ENCODE results near the gene KLHL28. TPM values are rescaled to one million over a fixed set of nuclear protein-coding genes. Genes with fewer than 3 reads are reported as not detected.

KLHL28 gene
- total and polyA plus RNA-seq, 7 experiments from 2014 or later, result 22.1 to 50.2 (median 41.4) TPM

GRCh38 chr14:44988694-44989093 is 26.9 kb upstream of the KLHL28 start:
- Histone ChIP-seq H3K27ac (ENCODE audit: low read depth, low read length) (no peak overlapping the region), H3K27me3 (ENCODE audit: control insufficient read depth in 2 of 2, insufficient read depth in 2 of 2, low read length in 2 of 2) (no peaks in the 10 kb centered on the region), H3K9me3 (ENCODE audit: control insufficient read depth in 2 of 3, low read length in 3 of 3) (no peaks in the 10 kb centered on the region), H3K36me3 (ENCODE audit: control insufficient read depth in 2 of 3, insufficient read depth in 3 of 3, low read length in 3 of 3) (no peaks in the 10 kb centered on the region), H3K4me3 (ENCODE audit: low read length) (no peak overlapping the region), H3K4me1 (ENCODE audit: control insufficient read depth in 2 of 2, insufficient read depth in 2 of 2, low read length in 2 of 2) (no peaks in the 10 kb centered on the region)
- ATAC-seq (no peak), DNase-seq (no peak)
- intact Hi-C loops (cut with micrococcal nuclease), result no loop called here
- peak overlapping the region in 1 of 9 donors; percentile 25 for H3K27ac Mint-ChIP-seq
- ChIA-PET CTCF (no interaction called here), POLR2A (no interaction called here)
- H3K36me3 Mint-ChIP-seq, result peaks cover 0 to 16% (median 3%) of the 10 kb centered on the region in 5 donors
- H3K4me3 Mint-ChIP-seq, result no peak overlapping the region
- H3K9me3 Mint-ChIP-seq, result peaks cover 0 to 3% (median 0%) of the 10 kb centered on the region in 11 donors
- no peaks in the 10 kb centered on the region for H3K27me3 Mint-ChIP-seq
- H3K4me1 Mint-ChIP-seq, result peaks cover 0 to 19% (median 16%) of the 10 kb centered on the region in 7 donors

DNA sequence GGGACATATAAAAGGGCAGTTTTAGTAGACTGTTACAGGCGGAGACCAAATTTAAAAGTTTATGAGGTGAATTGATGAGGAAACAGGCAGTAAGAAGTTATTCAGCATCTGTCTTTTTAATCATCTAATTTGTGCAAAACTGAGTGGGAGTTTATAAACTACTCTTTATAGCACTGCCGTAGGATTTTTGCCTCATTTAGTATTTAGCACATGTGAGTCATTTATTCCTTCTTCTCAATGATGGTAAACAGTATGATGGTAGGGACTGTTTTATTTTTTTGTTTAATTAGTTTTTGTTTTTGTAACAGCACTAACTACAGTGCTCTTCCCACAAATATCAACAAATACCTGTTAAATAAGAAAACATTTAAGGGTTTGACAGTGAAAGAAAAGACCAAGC is 20.8 kb upstream of the KLHL28 start:
- Mint-ChIP-seq H3K9me3 (peaks cover 0 to 2% (median 0%) of the 10 kb centered on the region in 11 donors), H3K27ac (peak overlapping the region in 1 of 9 donors; percentile 17), H3K4me3 (no peak overlapping the region), H3K4me1 (peaks cover 11 to 37% (median 25%) of the 10 kb centered on the region in 7 donors), H3K27me3 (no peaks in the 10 kb centered on the region), H3K36me3 (peaks cover 0 to 15% (median 11%) of the 10 kb centered on the region in 5 donors)
- H3K27me3 ChIP-seq (ENCODE audit: control insufficient read depth in 2 of 2, insufficient read depth in 2 of 2, low read length in 2 of 2), result no peaks in the 10 kb centered on the region
- CTCF ChIA-PET, result no interaction called here
- intact Hi-C loops (cut with micrococcal nuclease), result no loop called here
- no peaks in the 10 kb centered on the region for H3K36me3 ChIP-seq (ENCODE audit: control insufficient read depth in 2 of 3, insufficient read depth in 3 of 3, low read length in 3 of 3)
- no peak for ATAC-seq
- H3K27ac ChIP-seq (ENCODE audit: low read depth, low read length), result no peak overlapping the region
- POLR2A ChIA-PET, result no interaction called here
- no peak overlapping the region for H3K4me3 ChIP-seq (ENCODE audit: low read length)
- no peaks in the 10 kb centered on the region for H3K4me1 ChIP-seq (ENCODE audit: control insufficient read depth in 2 of 2, insufficient read depth in 2 of 2, low read length in 2 of 2)
- no peaks in the 10 kb centered on the region for H3K9me3 ChIP-seq (ENCODE audit: control insufficient read depth in 2 of 3, low read length in 3 of 3)
- no peak for DNase-seq

DNA sequence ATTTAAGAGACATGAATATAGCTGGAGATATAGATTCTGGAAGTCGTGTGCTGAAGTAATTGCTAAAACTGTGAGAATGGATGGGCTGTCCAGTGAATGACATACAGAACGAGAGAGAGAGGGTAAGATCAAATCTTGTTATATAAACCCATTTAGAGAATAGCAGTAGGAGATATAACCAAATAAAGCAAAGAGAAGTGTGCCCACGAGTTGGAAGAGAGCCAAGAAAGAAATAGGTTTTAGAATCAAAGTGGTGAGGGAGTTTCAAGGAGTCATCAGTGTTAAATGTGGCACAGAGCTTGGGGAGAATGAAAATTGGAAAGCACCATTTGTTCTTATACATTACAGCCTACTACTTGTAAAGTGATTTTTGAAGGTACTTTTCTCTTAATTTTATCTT is 19.5 kb upstream of the KLHL28 start:
- H3K36me3 Mint-ChIP-seq, result peaks cover 0 to 17% (median 11%) of the 10 kb centered on the region in 5 donors
- Histone ChIP-seq H3K4me3 (ENCODE audit: low read length) (no peak overlapping the region), H3K27me3 (ENCODE audit: control insufficient read depth in 2 of 2, insufficient read depth in 2 of 2, low read length in 2 of 2) (no peaks in the 10 kb centered on the region), H3K4me1 (ENCODE audit: control insufficient read depth in 2 of 2, insufficient read depth in 2 of 2, low read length in 2 of 2) (no peaks in the 10 kb centered on the region), H3K9me3 (ENCODE audit: control insufficient read depth in 2 of 3, low read length in 3 of 3) (no peaks in the 10 kb centered on the region), H3K27ac (ENCODE audit: low read depth, low read length) (no peak overlapping the region), H3K36me3 (ENCODE audit: control insufficient read depth in 2 of 3, insufficient read depth in 3 of 3, low read length in 3 of 3) (no peaks in the 10 kb centered on the region)
- peaks cover 0 to 1% (median 0%) of the 10 kb centered on the region in 11 donors for H3K9me3 Mint-ChIP-seq
- no peak for ATAC-seq
- H3K27me3 Mint-ChIP-seq, result no peaks in the 10 kb centered on the region
- ChIA-PET CTCF (interaction anchor here (0.6 kb wide), 1 partner anchor 36 kb away, joined by 3 read pairs; no protein-coding TSS in a partner anchor), POLR2A (no interaction called here)
- no peak overlapping the region for H3K4me3 Mint-ChIP-seq
- DNase-seq, result no peak
- H3K27ac Mint-ChIP-seq, result peak overlapping the region in 2 of 9 donors; percentile 5 to 21
- H3K4me1 Mint-ChIP-seq, result peaks cover 12 to 39% (median 27%) of the 10 kb centered on the region in 7 donors
- intact Hi-C loops (cut with micrococcal nuclease), result no loop called here

DNA sequence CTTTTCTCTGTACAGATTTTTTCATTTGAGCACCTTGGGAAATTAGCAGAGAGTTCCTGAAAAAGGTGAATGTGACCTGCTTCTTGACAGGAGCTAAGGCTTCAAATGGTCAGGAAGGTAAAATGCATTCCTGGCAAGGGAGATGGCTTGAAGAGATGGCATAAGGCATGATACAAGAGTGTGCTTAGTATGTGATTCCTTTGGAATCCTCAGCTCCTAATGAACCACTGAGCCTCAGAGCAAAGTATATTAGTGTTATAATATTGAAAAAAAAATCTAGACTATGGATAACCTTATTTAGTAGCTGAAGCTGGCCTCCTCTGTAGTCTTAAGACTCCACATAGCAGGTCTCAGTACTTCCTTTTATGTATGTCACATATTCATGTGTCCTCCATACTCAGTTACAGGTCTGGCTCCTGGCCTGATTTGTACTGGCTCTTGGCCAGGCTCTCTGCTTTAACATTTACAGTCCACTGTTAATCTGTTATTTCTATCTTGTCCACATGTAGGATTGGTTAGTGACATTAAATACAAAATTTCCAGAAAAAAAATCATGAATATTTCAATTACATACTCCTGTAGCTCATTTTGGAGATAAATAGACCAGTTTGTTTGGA is 18.1 kb upstream of the KLHL28 start:
- H3K4me3 ChIP-seq (ENCODE audit: low read length), result no peak overlapping the region
- peak overlapping the region in 1 of 9 donors; percentile 6 for H3K27ac Mint-ChIP-seq
- no peaks in the 10 kb centered on the region for H3K36me3 ChIP-seq (ENCODE audit: control insufficient read depth in 2 of 3, insufficient read depth in 3 of 3, low read length in 3 of 3)
- ATAC-seq, result no peak
- no peaks in the 10 kb centered on the region for H3K4me1 ChIP-seq (ENCODE audit: control insufficient read depth in 2 of 2, insufficient read depth in 2 of 2, low read length in 2 of 2)
- H3K36me3 Mint-ChIP-seq, result peaks cover 0 to 20% (median 14%) of the 10 kb centered on the region in 5 donors
- H3K27me3 ChIP-seq (ENCODE audit: control insufficient read depth in 2 of 2, insufficient read depth in 2 of 2, low read length in 2 of 2), result no peaks in the 10 kb centered on the region
- H3K4me1 Mint-ChIP-seq, result peaks cover 12 to 44% (median 27%) of the 10 kb centered on the region in 7 donors
- ChIA-PET CTCF (no interaction called here), POLR2A (no interaction called here)
- H3K27me3 Mint-ChIP-seq, result no peaks in the 10 kb centered on the region
- no peaks in the 10 kb centered on the region for H3K9me3 ChIP-seq (ENCODE audit: control insufficient read depth in 2 of 3, low read length in 3 of 3)
- DNase-seq, result no peak
- no peak overlapping the region for H3K4me3 Mint-ChIP-seq
- peaks cover 0 to 2% (median 0%) of the 10 kb centered on the region in 11 donors for H3K9me3 Mint-ChIP-seq
- H3K27ac ChIP-seq (ENCODE audit: low read depth, low read length), result no peak overlapping the region
- intact Hi-C loops (cut with micrococcal nuclease), result no loop called here

GRCh38 chr14:44979273-44979672 is 17.5 kb upstream of the KLHL28 start:
- Histone ChIP-seq H3K4me3 (ENCODE audit: low read length) (no peak overlapping the region), H3K4me1 (ENCODE audit: control insufficient read depth in 2 of 2, insufficient read depth in 2 of 2, low read length in 2 of 2) (no peaks in the 10 kb centered on the region), H3K27me3 (ENCODE audit: control insufficient read depth in 2 of 2, insufficient read depth in 2 of 2, low read length in 2 of 2) (no peaks in the 10 kb centered on the region), H3K36me3 (ENCODE audit: control insufficient read depth in 2 of 3, insufficient read depth in 3 of 3, low read length in 3 of 3) (no peaks in the 10 kb centered on the region), H3K27ac (ENCODE audit: low read depth, low read length) (no peak overlapping the region), H3K9me3 (ENCODE audit: control insufficient read depth in 2 of 3, low read length in 3 of 3) (no peaks in the 10 kb centered on the region)
- intact Hi-C loops (cut with micrococcal nuclease), result no loop called here
- no peak overlapping the region for H3K27ac Mint-ChIP-seq
- ATAC-seq (no peak), DNase-seq (no peak)
- ChIA-PET CTCF (no interaction called here), POLR2A (no interaction called here)
- H3K4me3 Mint-ChIP-seq, result no peak overlapping the region
- no peaks in the 10 kb centered on the region for H3K27me3 Mint-ChIP-seq
- H3K4me1 Mint-ChIP-seq, result peaks cover 12 to 45% (median 27%) of the 10 kb centered on the region in 7 donors
- peaks cover 0 to 7% (median 0%) of the 10 kb centered on the region in 11 donors for H3K9me3 Mint-ChIP-seq
- H3K36me3 Mint-ChIP-seq, result peaks cover 0 to 20% (median 15%) of the 10 kb centered on the region in 5 donors

- DNase-seq (no peak), ATAC-seq (no peak)
- H3K27ac ChIP-seq (ENCODE audit: low read depth, low read length), result no peak overlapping the region
- peaks cover 0 to 8% (median 0%) of the 10 kb centered on the region in 3 experiments for H3K36me3 ChIP-seq (ENCODE audit: control insufficient read depth in 2 of 3, insufficient read depth in 3 of 3, low read length in 3 of 3)
- peaks cover 3 to 66% (median 46%) of the 10 kb centered on the region in 11 donors for H3K9me3 Mint-ChIP-seq
- ChIA-PET POLR2A (no interaction called here), CTCF (no interaction called here)
- H3K27me3 Mint-ChIP-seq, result no peaks in the 10 kb centered on the region
- H3K27ac Mint-ChIP-seq, result no peak overlapping the region
- peaks cover 17 to 77% (median 67%) of the 10 kb centered on the region in 5 donors for H3K36me3 Mint-ChIP-seq
- intact Hi-C loops (cut with micrococcal nuclease), result no loop called here
- H3K27me3 ChIP-seq (ENCODE audit: control insufficient read depth in 2 of 2, insufficient read depth in 2 of 2, low read length in 2 of 2), result no peaks in the 10 kb centered on the region
- peaks cover 0 to 10% of the 10 kb centered on the region in 2 donors for H3K4me1 ChIP-seq (ENCODE audit: control insufficient read depth in 2 of 2, insufficient read depth in 2 of 2, low read length in 2 of 2)
- peaks cover 0 to 8% (median 0%) of the 10 kb centered on the region in 3 experiments for H3K9me3 ChIP-seq (ENCODE audit: control insufficient read depth in 2 of 3, low read length in 3 of 3)
- H3K4me3 Mint-ChIP-seq, result peak overlapping the region in 3 of 10 donors; percentile 10 to 81 (median 17)
- peaks cover 18 to 84% (median 72%) of the 10 kb centered on the region in 7 donors for H3K4me1 Mint-ChIP-seq
- H3K4me3 ChIP-seq (ENCODE audit: low read length), result no peak overlapping the region
Observed at GRCh38 chr14:44971459-44971858, 9.7 kb upstream of the KLHL28 start.

DNA sequence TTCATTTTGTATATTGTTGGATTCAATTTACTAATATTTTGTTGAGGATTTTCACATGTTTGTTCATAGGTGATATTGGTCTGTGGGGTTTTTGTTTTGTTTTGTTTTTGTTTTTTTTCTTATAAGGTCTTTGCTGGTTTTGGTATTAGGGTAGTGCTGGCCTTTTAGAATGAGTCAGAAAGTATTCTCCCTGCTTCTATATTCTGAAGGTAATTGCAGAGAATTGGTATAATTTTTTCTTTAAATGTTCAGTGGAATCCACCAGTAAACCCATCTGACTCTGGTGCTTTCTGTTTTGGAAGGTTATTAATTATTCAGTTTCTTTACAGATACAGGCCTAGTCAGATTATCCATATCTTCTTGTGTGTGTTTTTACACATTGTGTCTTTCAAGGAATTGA is 9.2 kb upstream of the KLHL28 start:
- no peaks in the 10 kb centered on the region for H3K27me3 ChIP-seq (ENCODE audit: control insufficient read depth in 2 of 2, insufficient read depth in 2 of 2, low read length in 2 of 2)
- peaks cover 0 to 10% of the 10 kb centered on the region in 2 donors for H3K4me1 ChIP-seq (ENCODE audit: control insufficient read depth in 2 of 2, insufficient read depth in 2 of 2, low read length in 2 of 2)
- Mint-ChIP-seq H3K4me3 (peak overlapping the region in 1 of 10 donors; percentile 81), H3K27me3 (no peaks in the 10 kb centered on the region), H3K36me3 (peaks cover 17 to 77% (median 63%) of the 10 kb centered on the region in 5 donors), H3K4me1 (peaks cover 18 to 79% (median 72%) of the 10 kb centered on the region in 7 donors), H3K27ac (no peak overlapping the region), H3K9me3 (peaks cover 3 to 66% (median 48%) of the 10 kb centered on the region in 11 donors)
- ChIA-PET CTCF (no interaction called here), POLR2A (no interaction called here)
- DNase-seq (no peak), ATAC-seq (no peak)
- H3K36me3 ChIP-seq (ENCODE audit: control insufficient read depth in 2 of 3, insufficient read depth in 3 of 3, low read length in 3 of 3), result peaks cover 0 to 8% (median 0%) of the 10 kb centered on the region in 3 experiments
- H3K4me3 ChIP-seq (ENCODE audit: low read length), result no peak overlapping the region
- H3K9me3 ChIP-seq (ENCODE audit: control insufficient read depth in 2 of 3, low read length in 3 of 3), result peaks cover 0 to 8% (median 0%) of the 10 kb centered on the region in 3 experiments
- H3K27ac ChIP-seq (ENCODE audit: low read depth, low read length), result no peak overlapping the region
- intact Hi-C loops (cut with micrococcal nuclease), result no loop called here

Measured in naive thymus-derived CD4-positive, alpha-beta T cell (primary cell).